GM19438 (cell line): ENCODE measurements around the gene CTLA4.
"Not testable (repeated sequence)": the region's sequence is repeated elsewhere in the genome, so short reads cannot be mapped to it uniquely, and the experiment has no call there.

Experiments
- ATAC-seq: cut with Tn5 transposase; IDR thresholded peaks from one replicate; pipeline ENCODE4 v1.9.1; 2021; ENCODE audit warnings: low read depth; ENCODE audit not compliant: unreplicated experiment

Gene CTLA4

DNA sequence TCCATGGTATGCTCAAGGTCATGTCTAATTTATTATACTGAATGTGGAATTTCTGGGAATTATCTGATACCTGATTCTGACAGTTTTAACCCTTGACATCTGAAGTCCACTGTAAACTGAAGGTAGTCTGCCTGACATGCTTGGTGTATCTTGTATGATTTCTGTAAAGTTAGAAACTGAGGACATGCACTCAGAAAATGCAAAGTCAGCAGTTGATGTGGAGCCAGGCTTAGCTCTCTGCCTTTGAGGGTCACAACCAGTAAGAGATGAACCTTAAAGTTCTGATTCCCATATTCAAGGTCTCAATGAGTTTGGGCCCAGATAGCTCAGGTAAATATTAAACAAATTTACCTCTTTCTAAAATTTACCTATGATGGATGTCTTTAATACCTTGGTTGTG lies 12.3 kb upstream of the CTLA4 start:
- ATAC-seq, result no peak

DNA sequence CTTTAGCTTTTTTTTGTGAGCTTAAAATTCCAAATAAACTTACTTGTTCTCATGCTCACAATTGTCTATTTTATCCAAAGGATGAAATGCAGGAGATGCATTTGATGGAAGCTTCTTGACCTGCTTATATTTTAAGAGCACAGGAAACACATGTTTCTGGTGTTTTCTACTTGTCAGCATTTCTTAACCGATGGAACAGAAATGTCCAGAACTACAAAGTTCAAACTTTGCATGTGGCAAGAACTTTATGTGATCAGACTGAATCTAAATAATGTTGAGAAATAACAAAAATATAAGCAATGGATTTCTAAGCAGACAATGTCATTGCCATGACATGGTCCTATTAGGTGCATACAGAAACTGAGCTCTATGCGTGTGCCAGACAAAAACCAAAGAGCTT lies 9.9 kb upstream of the CTLA4 start:
- ATAC-seq, result no peak

DNA sequence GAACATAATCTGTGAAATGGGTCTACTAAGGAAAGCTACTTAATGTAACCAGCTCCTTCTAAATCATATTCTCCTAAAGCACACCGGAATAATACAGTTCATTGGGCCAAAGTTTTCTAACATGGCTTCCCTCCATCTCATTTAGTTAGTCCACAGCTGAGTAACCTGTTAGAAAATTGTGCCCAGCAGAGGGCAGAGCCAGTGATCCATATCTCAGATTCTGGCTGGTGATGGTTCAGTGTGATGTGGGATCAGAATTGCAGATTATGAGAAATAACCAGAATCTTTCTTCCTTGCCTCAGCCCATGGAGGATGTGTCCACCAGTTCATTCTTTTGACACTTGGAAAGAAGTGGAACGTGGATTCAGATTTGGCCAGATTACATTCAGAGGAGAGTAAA lies 9.4 kb upstream of the CTLA4 start:
- no peak for ATAC-seq

DNA sequence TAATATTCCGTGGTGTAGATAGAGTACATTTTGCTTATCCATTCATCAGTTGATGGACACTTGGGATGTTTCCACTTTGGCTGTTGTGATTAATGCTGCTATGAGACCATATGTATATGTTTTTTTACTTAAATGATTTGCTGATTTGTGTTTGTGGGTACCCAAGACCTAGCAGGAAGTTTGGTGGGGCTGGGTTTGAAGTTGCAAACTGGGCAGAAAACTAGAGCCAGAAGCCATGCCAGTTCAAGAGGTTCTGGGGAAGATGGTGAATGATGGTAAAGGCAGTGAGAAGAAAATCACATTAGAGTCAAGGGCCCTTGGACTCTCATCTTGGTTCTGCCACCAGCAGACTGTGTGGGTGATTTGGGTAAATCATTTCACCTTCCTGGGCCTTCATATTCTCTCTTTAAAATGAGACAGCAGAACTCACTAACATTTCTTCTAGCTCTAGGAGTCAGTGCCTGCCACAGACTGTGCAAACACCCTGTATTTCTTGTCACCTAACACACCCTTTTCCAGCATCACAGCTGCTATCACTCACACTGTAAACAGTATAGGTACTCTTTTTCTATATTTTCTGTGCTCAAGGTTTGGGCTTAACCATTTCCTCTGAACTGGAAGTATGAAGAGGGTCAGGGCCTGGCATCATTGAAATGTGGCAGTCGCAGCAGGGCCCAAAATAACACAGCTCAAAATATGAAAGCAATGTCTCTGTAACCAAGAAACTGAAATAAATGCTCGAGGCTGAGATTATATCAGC lies 8.4 kb upstream of the CTLA4 start:
- ATAC-seq, result no peak

DNA sequence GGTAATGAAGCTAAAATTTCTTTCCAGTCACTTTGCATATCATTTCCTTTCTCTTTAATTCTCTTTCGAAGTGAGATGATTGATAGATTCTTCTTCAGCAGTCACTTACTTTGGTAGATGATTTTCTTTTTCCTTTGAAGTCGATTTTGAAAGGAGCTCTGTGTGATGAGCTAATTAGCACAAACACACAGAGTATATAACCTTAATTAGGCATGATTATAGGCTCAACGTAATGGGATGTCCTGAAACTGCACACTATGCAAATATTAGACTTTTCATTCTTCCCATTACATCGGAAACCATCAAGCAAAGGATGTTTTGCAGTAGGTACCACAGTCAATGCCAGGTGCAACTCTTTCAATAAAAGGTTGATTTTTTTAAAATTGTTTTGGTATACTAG lies 6.4 kb upstream of the CTLA4 start:
- no peak for ATAC-seq

DNA sequence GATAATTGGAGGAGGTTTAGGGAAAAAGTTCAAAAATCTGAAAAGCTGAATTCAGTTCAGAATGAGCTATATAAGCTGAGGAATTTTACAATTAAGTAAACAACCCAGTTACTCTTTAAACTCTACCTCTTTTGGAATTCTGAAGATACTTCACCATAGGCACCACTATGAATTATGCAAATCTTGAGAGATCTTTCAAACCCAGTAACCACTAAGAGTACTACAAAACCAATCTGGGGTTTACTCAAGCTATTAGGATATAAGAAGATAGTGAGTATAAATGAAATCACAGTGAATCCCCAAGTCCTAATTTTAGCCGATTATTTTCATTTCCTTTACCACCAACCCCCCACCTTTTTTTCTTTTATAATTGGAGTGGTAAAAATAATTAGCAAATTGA lies 6.0 kb upstream of the CTLA4 start:
- no peak for ATAC-seq

DNA sequence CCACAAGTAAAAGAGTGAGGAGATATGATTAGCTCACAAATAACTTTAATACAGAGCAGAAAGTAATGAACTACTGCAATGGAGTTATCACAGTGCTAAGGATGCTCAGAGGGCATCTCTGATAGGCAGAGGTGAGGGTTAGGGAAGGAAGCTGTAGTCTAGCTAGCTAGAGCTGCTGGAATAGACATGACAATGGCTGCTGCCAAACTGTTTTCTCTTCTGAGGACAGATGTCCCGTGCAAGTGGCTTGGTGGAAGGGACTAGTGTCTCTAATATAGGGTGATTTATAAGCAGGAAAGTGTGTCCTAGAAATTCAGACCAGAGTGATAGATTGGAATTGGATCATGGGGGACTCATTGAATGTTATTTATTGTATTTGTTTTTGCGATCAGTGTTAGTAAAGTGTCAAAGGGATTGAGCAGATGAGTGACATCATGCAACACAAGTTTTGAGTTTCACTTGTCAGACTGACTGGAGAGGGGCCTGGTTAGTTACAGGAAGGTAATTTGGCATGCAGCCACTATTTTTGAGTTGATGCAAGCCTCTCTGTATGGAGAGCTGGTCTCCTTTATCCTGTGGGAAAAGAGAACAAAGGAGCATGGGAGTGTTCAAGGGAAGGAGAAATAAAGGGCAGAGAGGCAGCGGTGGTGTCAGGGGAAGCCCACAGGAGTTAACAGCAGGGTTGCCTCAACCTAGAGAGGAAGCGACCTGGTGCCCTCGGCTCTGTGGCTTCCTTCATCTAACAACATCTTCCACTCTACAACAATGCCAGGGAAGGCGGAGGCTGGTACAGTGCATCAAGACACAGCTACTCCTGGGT lies 1.9 kb downstream of the CTLA4 start:
- no peak for ATAC-seq

DNA sequence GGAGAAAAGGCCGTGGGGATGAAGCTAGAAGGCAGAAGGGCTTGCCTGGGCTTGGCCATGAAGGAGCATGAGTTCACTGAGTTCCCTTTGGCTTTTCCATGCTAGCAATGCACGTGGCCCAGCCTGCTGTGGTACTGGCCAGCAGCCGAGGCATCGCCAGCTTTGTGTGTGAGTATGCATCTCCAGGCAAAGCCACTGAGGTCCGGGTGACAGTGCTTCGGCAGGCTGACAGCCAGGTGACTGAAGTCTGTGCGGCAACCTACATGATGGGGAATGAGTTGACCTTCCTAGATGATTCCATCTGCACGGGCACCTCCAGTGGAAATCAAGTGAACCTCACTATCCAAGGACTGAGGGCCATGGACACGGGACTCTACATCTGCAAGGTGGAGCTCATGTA lies 2.9 kb downstream of the CTLA4 start:
- ATAC-seq, result no peak

DNA sequence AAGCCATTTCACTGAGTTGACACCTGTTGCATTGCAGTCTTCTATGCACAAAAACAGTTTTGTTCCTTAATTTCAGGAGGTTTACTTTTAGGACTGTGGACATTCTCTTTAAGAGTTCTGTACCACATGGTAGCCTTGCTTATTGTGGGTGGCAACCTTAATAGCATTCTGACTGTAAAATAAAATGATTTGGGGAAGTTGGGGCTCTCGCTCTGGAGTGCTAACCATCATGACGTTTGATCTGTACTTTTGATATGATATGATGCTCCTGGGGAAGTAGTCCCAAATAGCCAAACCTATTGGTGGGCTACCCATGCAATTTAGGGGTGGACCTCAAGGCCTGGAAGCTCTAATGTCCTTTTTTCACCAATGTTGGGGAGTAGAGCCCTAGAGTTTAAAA lies 3.4 kb downstream of the CTLA4 start:
- ATAC-seq, result no peak

DNA sequence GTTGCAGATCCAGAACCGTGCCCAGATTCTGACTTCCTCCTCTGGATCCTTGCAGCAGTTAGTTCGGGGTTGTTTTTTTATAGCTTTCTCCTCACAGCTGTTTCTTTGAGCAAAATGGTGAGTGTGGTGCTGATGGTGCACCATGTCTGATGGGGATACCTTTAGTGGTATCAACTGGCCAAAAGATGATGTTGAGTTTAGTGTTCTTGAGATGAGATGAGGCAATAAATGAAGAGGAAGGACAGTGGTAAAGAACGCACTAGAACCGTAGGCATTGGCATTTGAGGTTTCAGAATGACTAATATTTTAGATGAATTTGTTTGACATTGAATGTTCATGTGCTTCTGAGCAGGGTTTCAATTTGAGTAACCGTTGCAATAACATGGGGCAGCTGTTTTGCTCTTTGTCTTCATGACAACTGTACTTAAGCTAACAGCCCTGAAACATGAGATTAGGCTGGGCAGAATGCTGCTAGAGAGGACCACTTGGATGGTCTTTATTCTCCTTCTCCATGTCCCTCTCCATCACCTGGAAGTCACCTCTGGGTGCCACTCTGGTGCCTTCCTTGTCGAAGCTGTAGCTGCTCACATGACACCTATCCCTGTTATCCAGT lies 3.9 kb downstream of the CTLA4 start:
- ATAC-seq, result peak; percentile 91

DNA sequence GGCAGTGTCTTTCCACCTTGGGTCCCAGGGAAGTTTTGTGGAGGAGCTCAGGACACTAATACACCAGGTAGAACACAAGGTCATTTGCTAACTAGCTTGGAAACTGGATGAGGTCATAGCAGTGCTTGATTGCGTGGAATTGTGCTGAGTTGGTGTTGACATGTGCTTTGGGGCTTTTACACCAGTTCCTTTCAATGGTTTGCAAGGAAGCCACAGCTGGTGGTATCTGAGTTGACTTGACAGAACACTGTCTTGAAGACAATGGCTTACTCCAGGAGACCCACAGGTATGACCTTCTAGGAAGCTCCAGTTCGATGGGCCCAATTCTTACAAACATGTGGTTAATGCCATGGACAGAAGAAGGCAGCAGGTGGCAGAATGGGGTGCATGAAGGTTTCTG lies 5.9 kb downstream of the CTLA4 start:
- no peak for ATAC-seq

DNA sequence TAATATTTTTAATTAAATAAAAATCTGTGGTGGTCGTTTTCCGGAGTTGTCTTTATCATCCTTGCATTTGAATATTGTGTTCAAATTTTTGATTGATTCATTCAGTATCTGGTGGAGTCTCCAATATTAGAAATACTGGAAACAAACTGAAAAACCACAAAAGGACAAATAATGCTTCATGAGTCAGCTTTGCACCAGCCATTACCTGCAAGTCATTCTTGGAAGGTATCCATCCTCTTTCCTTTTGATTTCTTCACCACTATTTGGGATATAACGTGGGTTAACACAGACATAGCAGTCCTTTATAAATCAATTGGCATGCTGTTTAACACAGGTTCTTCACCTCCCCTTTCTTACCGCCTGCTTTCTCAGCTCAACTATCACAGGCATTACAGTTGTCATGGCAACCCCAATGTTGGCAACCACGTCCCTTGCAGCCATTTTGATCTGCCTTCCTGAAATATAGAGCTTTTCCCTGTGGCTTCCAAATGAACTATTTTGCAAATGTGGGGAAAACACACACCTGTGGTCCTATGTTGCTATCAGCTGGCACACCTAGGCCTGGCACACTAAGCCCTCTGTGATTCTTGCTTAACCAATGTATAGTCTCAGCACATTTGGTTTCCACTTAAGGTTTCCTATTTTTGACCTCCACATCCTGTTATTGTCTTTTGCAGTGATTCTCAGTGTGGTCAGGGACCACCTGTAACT lies 6.5 kb downstream of the CTLA4 start:
- no peak for ATAC-seq

DNA sequence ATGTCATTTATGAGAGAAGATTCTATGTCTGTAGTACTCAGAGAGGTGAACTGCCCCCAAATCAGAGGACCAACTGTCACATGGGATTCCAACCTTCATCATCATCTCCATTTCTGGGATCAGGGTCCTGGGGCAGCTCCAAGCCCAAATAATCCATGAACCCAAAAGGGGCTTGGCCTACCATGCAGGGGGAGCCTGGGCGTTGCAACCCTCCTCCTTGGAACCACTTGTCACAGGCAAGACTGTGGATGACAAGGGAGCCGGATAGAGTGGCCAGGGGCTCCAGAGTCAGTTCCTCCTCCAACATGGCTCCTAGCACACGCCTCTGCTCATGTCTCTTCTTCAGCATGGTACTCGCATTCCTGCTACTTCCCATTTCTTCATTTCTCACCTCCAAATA lies 7.9 kb downstream of the CTLA4 start:
- ATAC-seq, result no peak

DNA sequence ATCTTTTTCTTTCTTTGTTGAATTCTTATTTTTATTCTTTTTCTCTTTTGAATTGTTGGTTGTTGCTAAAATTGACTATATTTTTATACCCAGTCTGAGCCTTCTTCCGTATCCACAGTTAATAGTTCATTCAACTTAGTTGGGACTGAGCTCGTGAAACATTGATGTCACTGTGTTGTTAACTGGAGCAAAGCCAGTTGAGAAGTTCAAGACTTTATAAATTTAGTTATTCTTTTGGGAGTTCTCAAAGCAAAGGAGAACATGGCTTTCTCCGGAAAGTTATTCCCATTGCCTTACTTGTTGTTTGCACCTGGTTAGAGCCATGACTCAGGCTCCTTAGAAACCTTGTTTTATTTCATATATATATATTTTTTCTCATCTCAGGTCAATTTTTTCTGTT lies 8.8 kb downstream of the CTLA4 start:
- ATAC-seq, result no peak

DNA sequence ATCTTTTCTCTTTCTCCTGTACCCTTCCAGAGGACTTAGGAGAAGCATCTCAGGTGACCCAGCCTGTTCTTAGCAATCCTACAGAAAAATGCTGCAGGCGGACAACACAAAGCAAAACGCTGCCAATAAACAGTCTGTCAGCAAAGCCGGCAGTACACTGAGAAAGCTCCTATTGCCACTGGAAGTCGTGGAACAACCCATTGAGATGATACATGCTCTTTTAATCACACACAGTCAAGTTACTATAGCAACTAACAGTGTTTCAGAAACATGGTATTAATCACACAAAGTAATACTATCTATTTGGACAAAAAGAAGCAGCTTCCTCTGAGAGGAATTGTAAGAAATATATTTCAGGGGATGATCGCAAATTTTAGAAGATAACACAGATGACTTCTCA lies 10.5 kb downstream of the CTLA4 start:
- no peak for ATAC-seq

DNA sequence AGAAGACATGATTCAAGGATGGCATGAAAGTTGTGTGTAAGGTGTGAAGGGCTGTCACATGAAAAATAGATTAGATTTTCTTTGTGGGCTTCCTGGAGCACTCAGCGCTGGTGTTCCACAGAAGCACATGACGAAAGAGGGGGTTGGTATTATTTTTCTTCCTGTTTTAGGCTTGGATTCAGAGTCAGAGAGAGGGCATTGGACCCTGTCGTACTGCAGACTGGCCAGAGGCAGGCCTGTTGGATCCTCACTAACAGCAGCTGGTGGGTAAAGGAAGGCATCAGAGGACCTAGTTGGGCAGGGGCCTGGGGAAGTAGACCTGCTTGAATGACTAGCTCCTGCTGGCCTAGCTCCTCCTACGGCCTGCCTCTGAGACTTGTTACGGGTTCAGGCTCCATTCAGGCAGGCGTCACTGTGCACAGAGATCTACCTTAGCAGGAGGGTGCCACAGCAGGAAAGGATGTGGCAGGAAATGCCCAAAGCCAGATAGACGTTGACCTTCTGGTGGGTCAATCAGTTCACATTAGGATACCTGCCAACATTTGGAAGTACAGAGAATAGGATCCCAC lies 13.1 kb downstream of the CTLA4 start:
- no peak for ATAC-seq

DNA sequence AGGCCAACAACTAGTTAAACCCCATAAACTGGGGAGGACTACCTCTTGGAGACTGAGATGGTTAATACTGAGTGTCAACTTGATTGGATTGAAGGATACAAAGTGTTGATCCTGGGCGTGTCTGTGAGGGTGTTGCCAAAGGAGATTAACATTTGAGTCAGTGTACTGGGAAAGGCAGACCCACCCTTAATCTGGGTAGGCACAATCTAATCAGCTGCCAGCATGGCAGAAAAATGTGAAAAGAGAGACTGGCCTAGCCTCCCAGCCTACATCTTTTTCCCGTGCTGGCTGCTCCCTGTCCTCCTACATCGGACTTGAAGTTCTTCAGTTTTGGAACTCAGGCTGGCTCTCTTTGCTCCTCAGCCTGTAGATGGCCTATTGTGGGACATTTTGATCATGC lies 13.6 kb downstream of the CTLA4 start:
- not testable (repeated sequence) for ATAC-seq

DNA sequence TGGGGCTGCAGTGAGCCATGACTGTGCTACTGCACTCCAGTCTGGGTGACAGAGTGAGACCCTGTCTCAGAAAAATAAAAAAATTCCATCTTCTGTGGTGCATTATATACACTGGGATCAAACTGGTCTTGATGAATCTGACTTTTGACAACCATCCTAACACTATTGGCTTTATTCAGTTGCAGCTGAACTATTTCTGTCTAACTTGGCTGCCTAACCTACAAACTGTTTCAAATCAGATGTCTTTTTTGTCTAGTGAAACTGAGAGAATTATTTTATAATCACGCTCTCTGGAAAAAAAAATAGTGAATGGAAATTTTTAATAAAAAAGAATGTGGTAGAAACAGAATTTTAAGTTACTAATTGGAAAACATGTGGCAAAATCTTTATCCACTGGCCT lies 15.0 kb downstream of the CTLA4 start:
- ATAC-seq, result no peak

DNA sequence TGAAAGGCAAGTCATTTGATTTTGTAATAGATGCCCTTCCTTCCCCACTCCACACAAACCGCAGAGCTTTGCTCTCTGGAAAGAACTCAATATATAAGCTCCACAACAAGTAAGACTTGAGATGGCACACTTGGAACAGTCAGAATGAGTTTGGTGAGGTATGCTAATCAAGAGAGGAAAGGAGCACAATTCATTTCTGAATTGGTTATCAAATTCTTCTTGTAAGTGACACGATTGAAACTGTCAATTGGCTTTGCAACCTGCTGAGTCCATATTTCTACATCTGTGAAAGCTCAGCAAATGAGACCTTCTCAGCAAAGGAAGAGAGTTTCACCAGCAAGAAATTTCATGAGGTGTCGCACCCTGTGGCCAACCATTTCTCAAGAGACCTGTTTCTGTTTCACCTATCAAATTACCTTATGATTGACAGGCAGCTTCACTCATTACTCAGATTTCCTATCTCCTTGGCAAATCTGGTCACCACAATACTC lies 19.1 kb downstream of the CTLA4 start:
- no peak for ATAC-seq

DNA sequence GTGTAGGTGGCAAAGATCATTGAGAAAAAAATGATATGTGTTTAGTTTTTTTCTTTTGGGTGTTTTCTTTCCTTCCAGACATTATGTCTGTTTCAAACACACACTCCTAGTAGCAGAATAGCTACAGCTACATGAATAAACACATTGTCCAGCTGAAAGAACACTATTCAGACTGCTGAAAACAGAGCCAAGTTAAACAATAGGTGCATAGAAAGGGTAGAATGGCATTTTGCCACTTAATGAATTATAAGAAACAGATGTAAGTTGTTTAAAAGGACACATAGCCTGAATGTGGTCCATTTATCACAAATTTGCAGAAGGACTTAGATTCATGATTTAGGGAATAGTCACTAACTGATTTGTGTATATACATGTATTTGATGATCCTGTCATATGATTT lies 20.1 kb downstream of the CTLA4 start:
- ATAC-seq, result no peak

DNA sequence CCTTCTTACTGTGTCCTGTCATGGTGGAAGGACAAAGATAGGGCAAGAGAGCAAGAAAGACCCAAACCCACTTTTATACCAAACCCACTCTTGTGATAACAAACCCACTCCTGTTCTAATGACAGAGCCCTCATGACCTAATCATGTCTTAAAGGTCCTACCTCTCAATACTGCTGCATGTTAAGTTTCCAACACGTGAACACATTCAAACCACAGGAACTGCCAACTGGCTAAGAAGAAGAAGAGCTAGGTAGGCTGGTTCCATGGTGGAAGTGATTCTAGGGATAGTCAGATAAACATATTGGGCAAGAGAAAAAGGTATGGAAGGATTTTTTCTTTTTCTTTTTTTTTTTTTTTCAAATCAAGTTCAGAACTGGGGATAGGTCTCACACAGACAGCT lies 22.0 kb downstream of the CTLA4 start:
- ATAC-seq, result no peak
